CD8-positive, alpha-beta memory T cell (primary cell): ENCODE measurements around the gene GRHL1. TPM values are rescaled to one million over a fixed set of nuclear protein-coding genes. Genes with fewer than 3 reads are reported as not detected.

Experiments
- CTCF ChIA-PET: fragments of 350-600 bp; sonication (Branson Sonifier 250); formaldehyde crosslinking; loops from one replicate; lab custom pipeline; 2021; ENCODE audit warnings: antibody characterized with exemption; lab: Charles Lee
- POLR2A ChIA-PET: fragments of 350-600 bp; sonication (Branson Sonifier 250); formaldehyde crosslinking; loops from one replicate; lab custom pipeline; 2021; ENCODE audit warnings: antibody characterized with exemption; lab: Charles Lee
- DNase-seq, 5 donors: peaks; one replicate each; pipeline versions ENCODE4 v3.0.0 to v3.0.0-alpha.2; 2020 to 2022; ENCODE audit warnings: mixed read lengths in 1 of 5
- H3K27ac ChIP-seq: one replicate; pipeline ENCODE4 v1.7.0; 2013; ENCODE audit warnings: low read depth, mild to moderate bottlenecking, low read length, moderate library complexity
- H3K27me3 ChIP-seq: 2 replicates; pipeline ENCODE4 v1.7.0; 2013; ENCODE audit warnings: low read length, mild to moderate bottlenecking; ENCODE audit not compliant: insufficient read depth, poor library complexity, severe bottlenecking
- H3K36me3 ChIP-seq: 2 replicates; pipeline ENCODE4 v1.7.0; 2013; ENCODE audit warnings: mild to moderate bottlenecking, low read length, moderate library complexity; ENCODE audit not compliant: insufficient read depth
- H3K4me1 ChIP-seq: 2 replicates; pipeline ENCODE4 v1.7.0; 2013; ENCODE audit warnings: mild to moderate bottlenecking, low read length, moderate library complexity; ENCODE audit not compliant: insufficient read depth
- H3K4me3 ChIP-seq: 2 replicates; pipeline ENCODE4 v1.7.0; 2013; ENCODE audit warnings: mild to moderate bottlenecking, low read length
- H3K9me3 ChIP-seq: 2 replicates; pipeline ENCODE4 v1.7.0; 2013; ENCODE audit warnings: mild to moderate bottlenecking, low read length
- H3K27ac Mint-ChIP-seq, 8 donors: one replicate each; pipeline ENCODE4 v1.8.0; 2020 to 2021; ENCODE audit warnings: mixed read lengths in 8 of 8, mild to moderate bottlenecking in 6 of 8, inconsistent platforms in 3 of 8, moderate library complexity in 3 of 8
- H3K27me3 Mint-ChIP-seq, 2 donors: one replicate each; pipeline ENCODE4 v1.8.0; 2020 to 2021; ENCODE audit warnings: mixed read lengths in 2 of 2, mild to moderate bottlenecking in 1 of 2, moderate library complexity in 1 of 2
- H3K36me3 Mint-ChIP-seq, 3 donors: one replicate each; pipeline ENCODE4 v1.8.0; 2020 to 2021; ENCODE audit warnings: mixed read lengths in 3 of 3, inconsistent platforms in 1 of 3, mild to moderate bottlenecking in 1 of 3
- H3K4me1 Mint-ChIP-seq, 3 donors: one replicate each; pipeline ENCODE4 v1.8.0; 2020 to 2021; ENCODE audit warnings: mixed read lengths in 3 of 3, inconsistent platforms in 1 of 3, mild to moderate bottlenecking in 1 of 3
- H3K4me3 Mint-ChIP-seq, 7 donors: one replicate each; pipeline ENCODE4 v1.8.0; 2020 to 2021; ENCODE audit warnings: mixed read lengths in 7 of 7, mild to moderate bottlenecking in 6 of 7, moderate library complexity in 4 of 7, inconsistent platforms in 2 of 7
- H3K9me3 Mint-ChIP-seq, 5 donors: one replicate each; pipeline ENCODE4 v1.8.0; 2020 to 2022; ENCODE audit warnings: mixed read lengths in 5 of 5, mild to moderate bottlenecking in 3 of 5, moderate library complexity in 2 of 5, inconsistent platforms in 1 of 5
- polyA plus RNA-seq: library from polyadenylated mRNA; unstranded; fragments of 300-500 nt; fragmentation: Illumina TruSeq; gene quantifications from one replicate; pipeline ENCODE4 v1.2.3, GENCODE V29; 2021
- total RNA-seq, 2 experiments: library from RNA; stranded (reverse); gene quantifications; one replicate each; pipeline ENCODE4 v1.2.3, GENCODE V29; 2021

GRHL1 gene
- total and polyA plus RNA-seq, 3 experiments from 2014 or later = 0.12 to 0.93 (median 0.88) TPM

DNA sequence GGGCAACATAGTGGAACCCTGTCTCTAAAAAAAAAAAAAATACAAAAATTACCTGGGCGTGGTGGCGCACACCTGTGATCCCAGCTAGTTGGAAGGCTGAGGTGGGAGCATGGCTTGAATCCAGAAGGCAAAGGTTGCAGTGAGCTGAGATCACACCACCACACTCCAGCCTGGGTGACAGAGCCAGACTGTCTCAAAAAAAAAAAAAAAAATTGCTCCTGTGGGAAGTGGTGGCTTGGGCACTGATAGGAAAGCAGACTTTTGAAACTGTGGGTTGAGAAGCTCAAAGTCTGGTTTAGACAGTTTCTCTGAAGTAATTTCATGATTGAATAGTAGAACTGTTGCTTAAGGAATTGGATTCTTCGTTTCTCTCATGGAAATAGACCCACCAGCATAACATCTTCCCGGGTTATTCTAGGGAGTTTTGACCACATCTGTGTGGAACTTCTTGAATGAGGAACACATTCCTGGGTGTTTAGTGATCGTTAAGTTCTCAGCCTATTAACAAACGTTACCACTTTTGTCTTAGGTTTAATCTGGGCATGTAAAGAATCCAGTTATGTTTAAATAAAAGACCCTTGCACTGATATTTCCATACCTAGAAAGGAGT lies 33.5 kb downstream of the GRHL1 start:
- H3K27me3 ChIP-seq = no peaks in the 10 kb centered on the region
- H3K27ac ChIP-seq = no peak overlapping the region
- H3K4me3 ChIP-seq = no peak overlapping the region
- Mint-ChIP-seq H3K36me3 (no peaks in the 10 kb centered on the region), H3K4me3 (no peak overlapping the region), H3K27me3 (peaks cover 3 to 6% of the 10 kb centered on the region in 2 donors), H3K9me3 (no peaks in the 10 kb centered on the region), H3K4me1 (peaks cover 6 to 13% (median 7%) of the 10 kb centered on the region in 3 donors), H3K27ac (no peak overlapping the region)
- ChIA-PET POLR2A (interaction anchor here (0.7 to 1.4 kb wide), 4 partner anchors 57 to 64 kb away, joined by 3 to 10 read pairs (median 5); partner anchors contain the start of gene KLF11), CTCF (interaction anchor here (0.6 to 7.7 kb wide), 36 partner anchors 10 to 476 kb away, joined by 3 to 201 read pairs (median 5); partner anchors contain the start of genes KLF11 and TAF1B)
- H3K4me1 ChIP-seq = peaks cover 4% of the 10 kb centered on the region
- no peaks in the 10 kb centered on the region for H3K9me3 ChIP-seq
- H3K36me3 ChIP-seq = no peaks in the 10 kb centered on the region
- no peak for DNase-seq

DNA sequence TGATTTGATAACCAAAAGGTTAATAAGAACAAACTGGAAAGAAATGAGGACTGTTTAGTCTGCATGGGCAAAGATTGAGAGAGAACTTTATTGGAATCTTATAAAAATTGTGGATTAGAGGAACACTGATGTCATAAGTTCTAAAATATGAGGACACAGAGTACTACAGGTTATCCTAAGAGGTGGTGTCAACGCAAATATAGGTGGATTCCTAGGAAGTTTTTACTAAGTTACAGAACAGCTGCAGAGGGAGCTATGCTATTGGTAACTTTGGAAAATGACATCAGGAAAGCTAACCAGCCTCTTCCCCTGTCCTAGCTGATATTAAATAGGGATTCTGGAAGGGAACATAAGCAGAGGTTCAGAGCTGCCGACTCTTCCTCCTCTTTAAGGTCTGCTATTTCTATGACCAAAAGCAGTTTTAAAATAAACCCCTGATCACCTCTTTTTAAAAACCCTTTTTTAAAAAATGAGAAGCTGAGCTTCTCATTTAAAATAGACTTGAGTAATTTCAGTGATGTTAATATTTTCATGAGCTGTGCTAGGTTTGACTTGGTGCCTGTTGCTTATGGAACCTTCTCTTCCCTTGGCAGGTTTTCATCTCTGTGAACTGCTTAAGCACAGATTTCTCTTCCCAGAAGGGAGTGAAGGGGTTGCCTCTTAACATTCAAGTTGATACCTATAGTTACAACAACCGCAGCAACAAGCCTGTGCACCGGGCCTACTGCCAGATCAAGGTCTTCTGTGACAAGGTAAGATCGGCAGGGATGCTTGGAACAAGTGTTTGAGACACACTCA lies 34.2 kb downstream of the GRHL1 start:
- H3K4me1 Mint-ChIP-seq = peaks cover 4 to 6% (median 5%) of the 10 kb centered on the region in 3 donors
- no peak for DNase-seq
- no peaks in the 10 kb centered on the region for H3K4me1 ChIP-seq

GRCh38 chr2:9988320-9988719 lies 36.8 kb downstream of the GRHL1 start:
- CTCF ChIA-PET = no interaction called here
- H3K36me3 ChIP-seq = no peaks in the 10 kb centered on the region

More for the DNA sequence above, 34.2 kb downstream of the GRHL1 start:
- no peaks in the 10 kb centered on the region for H3K9me3 ChIP-seq
- H3K27me3 ChIP-seq = no peaks in the 10 kb centered on the region
- H3K9me3 Mint-ChIP-seq = no peaks in the 10 kb centered on the region
- H3K27ac Mint-ChIP-seq = no peak overlapping the region
- H3K4me3 Mint-ChIP-seq = no peak overlapping the region
- no peak overlapping the region for H3K4me3 ChIP-seq
- POLR2A ChIA-PET = no interaction called here
- H3K27ac ChIP-seq = no peak overlapping the region
- peaks cover 0 to 1% (median 0%) of the 10 kb centered on the region in 3 donors for H3K36me3 Mint-ChIP-seq
- no peaks in the 10 kb centered on the region for H3K36me3 ChIP-seq
- CTCF ChIA-PET = interaction anchor here (1.1 to 7.7 kb wide), 10 partner anchors 9 to 110 kb away, joined by 3 to 201 read pairs (median 8); no protein-coding TSS in a partner anchor
- H3K27me3 Mint-ChIP-seq = peaks cover 4 to 5% of the 10 kb centered on the region in 2 donors

GRCh38 chr2:9990736-9991135 lies 39.2 kb downstream of the GRHL1 start:
- no peaks in the 10 kb centered on the region for H3K36me3 ChIP-seq
- no peaks in the 10 kb centered on the region for H3K27me3 ChIP-seq
- H3K36me3 Mint-ChIP-seq = peaks cover 0 to 1% (median 0%) of the 10 kb centered on the region in 3 donors
- H3K4me1 Mint-ChIP-seq = no peaks in the 10 kb centered on the region
- ChIA-PET CTCF (interaction anchor here (1.2 to 1.6 kb wide), 2 partner anchors 57 to 82 kb away, joined by 3 to 4 read pairs; no protein-coding TSS in a partner anchor), POLR2A (no interaction called here)
- H3K9me3 Mint-ChIP-seq = no peaks in the 10 kb centered on the region
- no peaks in the 10 kb centered on the region for H3K4me1 ChIP-seq
- peaks cover 0 to 1% of the 10 kb centered on the region in 2 donors for H3K27me3 Mint-ChIP-seq
- H3K27ac Mint-ChIP-seq = no peak overlapping the region
- no peak overlapping the region for H3K4me3 Mint-ChIP-seq
- DNase-seq = no peak
- no peaks in the 10 kb centered on the region for H3K9me3 ChIP-seq
- no peak overlapping the region for H3K4me3 ChIP-seq
- no peak overlapping the region for H3K27ac ChIP-seq

More at GRCh38 chr2:9988320-9988719, 36.8 kb downstream of the GRHL1 start:
- no peaks in the 10 kb centered on the region for H3K27me3 ChIP-seq
- H3K4me3 ChIP-seq = no peak overlapping the region
- H3K9me3 ChIP-seq = no peaks in the 10 kb centered on the region
- H3K27me3 Mint-ChIP-seq = peaks cover 1 to 5% of the 10 kb centered on the region in 2 donors
- H3K27ac ChIP-seq = no peak overlapping the region
- H3K27ac Mint-ChIP-seq = no peak overlapping the region
- peaks cover 4 to 6% (median 5%) of the 10 kb centered on the region in 3 donors for H3K4me1 Mint-ChIP-seq
- H3K4me3 Mint-ChIP-seq = no peak overlapping the region
- no peaks in the 10 kb centered on the region for H3K4me1 ChIP-seq
- no peak for DNase-seq
- H3K36me3 Mint-ChIP-seq = peaks cover 0 to 1% (median 0%) of the 10 kb centered on the region in 3 donors
- H3K9me3 Mint-ChIP-seq = no peaks in the 10 kb centered on the region
- POLR2A ChIA-PET = no interaction called here

GRCh38 chr2:9991221-9991620 lies 39.7 kb downstream of the GRHL1 start:
- Mint-ChIP-seq H3K27ac (peak overlapping the region in 1 of 8 donors; percentile 38), H3K4me1 (no peaks in the 10 kb centered on the region), H3K4me3 (no peak overlapping the region), H3K9me3 (no peaks in the 10 kb centered on the region), H3K27me3 (peaks cover 0 to 1% of the 10 kb centered on the region in 2 donors), H3K36me3 (peaks cover 0 to 1% (median 0%) of the 10 kb centered on the region in 3 donors)
- POLR2A ChIA-PET = no interaction called here
- Histone ChIP-seq H3K36me3 (no peaks in the 10 kb centered on the region), H3K9me3 (no peaks in the 10 kb centered on the region), H3K4me3 (no peak overlapping the region), H3K27ac (no peak overlapping the region), H3K27me3 (no peaks in the 10 kb centered on the region), H3K4me1 (no peaks in the 10 kb centered on the region)
- CTCF ChIA-PET = interaction anchor here (1.2 kb wide), 1 partner anchor 81 kb away, joined by 3 read pairs; no protein-coding TSS in a partner anchor
- no peak for DNase-seq

GRCh38 chr2:9991829-9992273 lies 40.4 kb downstream of the GRHL1 start:
- peak overlapping the region in 1 of 7 donors; percentile 38 for H3K4me3 Mint-ChIP-seq
- H3K27me3 Mint-ChIP-seq = peaks cover 0 to 1% of the 10 kb centered on the region in 2 donors
- Histone ChIP-seq H3K27me3 (no peaks in the 10 kb centered on the region), H3K27ac (no peak overlapping the region), H3K9me3 (no peaks in the 10 kb centered on the region), H3K4me3 (no peak overlapping the region), H3K4me1 (no peaks in the 10 kb centered on the region), H3K36me3 (no peaks in the 10 kb centered on the region)
- no peak overlapping the region for H3K27ac Mint-ChIP-seq
- H3K36me3 Mint-ChIP-seq = peaks cover 0 to 1% (median 0%) of the 10 kb centered on the region in 3 donors
- H3K9me3 Mint-ChIP-seq = no peaks in the 10 kb centered on the region
- no peak for DNase-seq
- CTCF ChIA-PET = interaction anchor here (1.2 kb wide), 1 partner anchor 81 kb away, joined by 3 read pairs; no protein-coding TSS in a partner anchor
- POLR2A ChIA-PET = no interaction called here
- no peaks in the 10 kb centered on the region for H3K4me1 Mint-ChIP-seq

DNA sequence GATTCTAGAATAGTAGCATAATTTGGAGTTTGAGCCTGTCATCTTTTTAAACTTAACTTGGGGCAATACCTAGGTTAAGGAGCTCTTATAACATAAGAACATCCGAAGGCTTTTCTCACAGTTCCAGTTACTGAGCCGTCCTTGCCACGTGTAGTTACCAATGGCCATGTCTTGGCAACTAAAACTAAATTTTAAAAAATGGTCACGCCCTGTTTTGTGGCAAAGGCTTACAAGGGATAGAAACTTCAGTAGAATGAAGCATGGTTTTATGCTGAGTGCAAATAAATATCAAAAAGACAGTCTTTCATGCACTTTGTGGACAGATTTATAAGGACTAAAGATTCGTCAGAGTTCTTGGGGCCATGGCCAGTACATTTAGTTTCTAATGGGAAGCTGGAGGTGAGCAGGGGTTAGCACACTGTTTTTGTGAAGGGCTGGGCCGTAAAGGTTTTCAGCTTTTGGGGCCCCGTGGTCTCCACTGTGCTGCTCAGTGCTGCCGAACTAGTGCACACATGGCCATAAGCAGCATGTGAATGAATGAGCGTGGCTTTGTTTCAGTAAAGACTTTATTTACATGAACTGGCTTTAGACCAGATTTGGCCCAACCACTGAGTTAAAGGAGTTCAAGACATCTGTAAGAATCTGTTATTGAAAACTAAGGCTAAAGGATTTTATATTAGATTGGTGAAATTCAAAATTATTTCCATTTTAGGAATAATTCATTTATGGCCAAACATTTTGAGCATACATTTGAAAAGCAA lies 41.1 kb downstream of the GRHL1 start:
- H3K36me3 ChIP-seq = no peaks in the 10 kb centered on the region
- no peaks in the 10 kb centered on the region for H3K9me3 ChIP-seq
- CTCF ChIA-PET = interaction anchor here (1.0 kb wide), 1 partner anchor 56 kb away, joined by 5 read pairs; no protein-coding TSS in a partner anchor
- no peaks in the 10 kb centered on the region for H3K4me1 Mint-ChIP-seq
- no peak overlapping the region for H3K27ac Mint-ChIP-seq
- no peak overlapping the region for H3K4me3 Mint-ChIP-seq
- no peak overlapping the region for H3K27ac ChIP-seq
- H3K9me3 Mint-ChIP-seq = no peaks in the 10 kb centered on the region
- no peak for DNase-seq
- H3K36me3 Mint-ChIP-seq = peaks cover 0 to 1% (median 0%) of the 10 kb centered on the region in 3 donors
- H3K27me3 Mint-ChIP-seq = peaks cover 0 to 1% of the 10 kb centered on the region in 2 donors
- POLR2A ChIA-PET = no interaction called here
- H3K27me3 ChIP-seq = no peaks in the 10 kb centered on the region
- no peak overlapping the region for H3K4me3 ChIP-seq
- H3K4me1 ChIP-seq = no peaks in the 10 kb centered on the region
